ACC112 (cell line): ENCODE measurements around the gene EVC.

Experiments used
- H2AFZ ChIP-seq: fragments of 200-600 bp; sonication (generic); one replicate; pipeline ENCODE4 v1.6.0; 2017; ENCODE audit warnings: antibody characterized with exemption, low read length; ENCODE audit not compliant: unreplicated experiment
- H3K27ac ChIP-seq: fragments of 200-600 bp; sonication (generic); 2 replicates; pipeline ENCODE4 v1.5.1; 2014; ENCODE audit warnings: low read depth, mild to moderate bottlenecking, antibody characterized with exemption, low read length, moderate library complexity
- H3K27me3 ChIP-seq: fragments of 200-600 bp; sonication (generic); 2 replicates; pipeline ENCODE4 v1.6.1; 2014; ENCODE audit warnings: mild to moderate bottlenecking, antibody characterized with exemption, low read length, moderate library complexity, mixed read lengths; ENCODE audit not compliant: insufficient read depth
- H3K36me3 ChIP-seq: fragments of 200-600 bp; sonication (generic); 2 replicates; pipeline ENCODE4 v1.6.1; 2016; ENCODE audit warnings: mild to moderate bottlenecking, antibody characterized with exemption, low read length, moderate library complexity, mixed read lengths; ENCODE audit not compliant: insufficient read depth
- H3K4me1 ChIP-seq: fragments of 200-600 bp; sonication (generic); one replicate; pipeline ENCODE4 v1.6.1; 2016; ENCODE audit warnings: low read length, mixed read lengths; ENCODE audit not compliant: insufficient read depth, unreplicated experiment, control insufficient read depth
- H3K4me3 ChIP-seq: fragments of 200-600 bp; sonication (generic); 2 replicates; pipeline ENCODE4 v1.5.1; 2014; ENCODE audit warnings: mild to moderate bottlenecking, low read depth, low read length
- H3K79me2 ChIP-seq: fragments of 200-600 bp; sonication (generic); one replicate; pipeline ENCODE4 v1.6.0; 2016; ENCODE audit warnings: low read length; ENCODE audit not compliant: control insufficient read depth, unreplicated experiment, insufficient read depth

The EVC gene

GRCh38 chr4:5747738-5748375 is 36.9 kb downstream of the EVC start:
- peak overlapping the region; percentile 99 for H3K27ac ChIP-seq
- no peak overlapping the region for H2AFZ ChIP-seq
- H3K27me3 ChIP-seq: no peaks in the 10 kb centered on the region
- peak overlapping the region; percentile 45 for H3K4me3 ChIP-seq
- peaks cover 68% of the 10 kb centered on the region for H3K4me1 ChIP-seq
- H3K36me3 ChIP-seq: peaks cover 32% of the 10 kb centered on the region
- H3K79me2 ChIP-seq: no peaks in the 10 kb centered on the region

DNA sequence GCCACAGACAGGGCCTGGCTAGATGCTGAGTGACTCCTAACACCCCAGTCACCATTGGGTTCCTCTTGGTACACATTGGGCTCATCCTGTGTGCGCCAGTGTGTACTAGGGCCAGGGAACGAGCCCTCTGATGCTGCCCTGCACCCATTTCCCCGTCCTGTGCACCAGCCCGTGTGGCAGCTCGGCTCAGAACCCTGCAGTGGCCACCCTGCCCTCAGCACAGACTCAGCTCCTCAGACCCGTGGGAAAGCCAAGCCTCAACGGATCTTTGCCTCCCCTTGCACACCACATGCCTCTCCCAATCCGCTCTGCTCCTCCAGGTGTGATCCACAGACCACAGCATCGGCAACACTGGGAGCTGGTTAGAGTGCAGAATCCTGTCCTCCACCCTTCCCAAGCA is 38.6 kb downstream of the EVC start:
- H3K4me1 ChIP-seq: peaks cover 83% of the 10 kb centered on the region
- no peak overlapping the region for H3K4me3 ChIP-seq
- peak overlapping the region; percentile 99 for H3K27ac ChIP-seq
- H3K27me3 ChIP-seq: no peaks in the 10 kb centered on the region
- H3K79me2 ChIP-seq: no peaks in the 10 kb centered on the region
- H3K36me3 ChIP-seq: peaks cover 16% of the 10 kb centered on the region
- no peak overlapping the region for H2AFZ ChIP-seq

DNA sequence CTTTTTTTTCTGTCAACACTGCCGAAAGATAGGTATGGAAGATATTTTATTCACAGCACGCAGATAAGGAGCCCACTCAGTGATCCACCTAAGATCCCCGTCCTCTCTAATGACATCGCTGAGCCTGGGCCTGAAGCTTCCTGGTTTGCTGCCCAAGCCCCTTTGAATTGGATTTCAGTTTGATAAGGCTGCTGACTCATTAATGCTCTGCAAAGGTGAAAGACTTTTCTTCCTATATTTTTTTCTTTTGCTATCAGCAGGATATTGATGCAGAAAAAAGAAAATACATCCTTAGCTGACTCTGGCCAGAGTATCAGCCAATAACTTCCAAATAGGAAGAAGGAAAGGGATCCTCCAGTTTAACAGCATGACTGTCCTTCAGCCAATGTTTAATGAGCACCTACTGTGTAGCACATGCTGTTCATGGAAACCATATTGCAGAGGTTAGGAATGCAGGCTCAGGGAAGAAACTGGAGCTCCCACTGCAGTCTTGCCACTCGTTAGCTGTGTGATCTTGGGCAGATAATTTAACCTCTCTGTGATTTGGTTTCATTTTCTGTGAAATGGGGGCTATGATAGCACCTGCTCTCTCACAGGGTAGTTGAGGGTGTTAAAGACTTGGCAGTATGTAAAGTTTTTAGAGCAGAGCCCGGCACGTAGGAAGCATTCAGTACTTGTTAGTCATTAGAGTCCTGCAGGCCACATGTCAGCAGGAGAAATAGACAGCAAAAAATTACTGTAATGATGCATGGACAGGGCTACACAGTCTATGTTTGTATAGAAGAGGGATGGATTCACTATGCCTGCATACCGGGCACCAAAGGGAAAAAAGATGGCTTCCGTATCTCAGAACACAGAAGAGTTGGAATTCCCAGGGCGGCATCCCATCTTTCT is 39.3 kb downstream of the EVC start:
- Histone ChIP-seq H2AFZ (no peak overlapping the region), H3K27ac (peak overlapping the region; percentile 99), H3K79me2 (no peaks in the 10 kb centered on the region), H3K4me1 (peaks cover 83% of the 10 kb centered on the region), H3K4me3 (no peak overlapping the region), H3K36me3 (peaks cover 11% of the 10 kb centered on the region; the same call in 1 of the 2 replicates), H3K27me3 (no peaks in the 10 kb centered on the region)

DNA sequence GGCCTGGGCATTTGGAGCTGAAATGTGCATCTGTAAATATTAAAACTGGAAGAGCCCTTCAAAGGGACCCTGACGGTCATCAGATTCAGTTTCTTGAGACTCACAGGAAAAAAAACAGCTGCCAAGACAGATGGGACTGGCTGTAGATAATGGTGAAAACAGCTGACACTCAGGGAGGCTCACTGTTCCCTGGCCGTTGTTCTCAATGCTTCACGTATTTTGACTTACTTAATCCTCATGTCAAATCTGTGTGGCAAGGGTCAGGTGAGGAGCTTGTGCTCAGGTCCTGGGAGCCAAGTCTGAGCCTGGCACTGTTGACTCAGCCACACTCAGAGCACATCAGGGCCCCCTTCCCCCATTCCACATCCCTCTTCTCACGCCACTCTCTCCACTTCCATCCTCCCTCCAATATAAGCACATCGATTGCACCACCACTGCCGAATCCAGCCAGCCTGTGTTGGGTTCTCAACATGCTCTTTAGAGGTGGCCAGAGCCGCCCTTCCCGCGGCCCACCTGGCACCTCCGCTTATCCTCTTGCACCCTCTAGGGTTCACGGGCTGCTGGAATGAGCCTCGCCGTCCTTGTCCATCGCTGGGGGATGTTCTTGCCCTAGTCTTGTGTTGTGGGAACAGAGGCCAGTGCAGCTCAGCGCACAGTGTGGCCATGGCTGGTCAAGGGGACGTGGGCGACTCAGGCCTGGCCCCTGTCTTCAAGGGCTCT is 40.1 kb downstream of the EVC start:
- Histone ChIP-seq H3K27me3 (no peaks in the 10 kb centered on the region), H3K36me3 (peaks cover 12% of the 10 kb centered on the region; the same call in 1 of the 2 replicates), H3K79me2 (no peaks in the 10 kb centered on the region), H3K4me3 (no peak overlapping the region), H3K4me1 (peaks cover 77% of the 10 kb centered on the region), H2AFZ (no peak overlapping the region), H3K27ac (peak overlapping the region; percentile 99)

- Histone ChIP-seq H3K79me2 (no peaks in the 10 kb centered on the region), H3K27ac (peak overlapping the region; percentile 99), H3K27me3 (no peaks in the 10 kb centered on the region), H3K4me1 (peaks cover 71% of the 10 kb centered on the region), H3K4me3 (no peak overlapping the region), H3K36me3 (peaks cover 19% of the 10 kb centered on the region; the same call in 1 of the 2 replicates), H2AFZ (no peak overlapping the region)
Observed at GRCh38 chr4:5751666-5752375, 40.8 kb downstream of the EVC start.

- no peaks in the 10 kb centered on the region for H3K27me3 ChIP-seq
- no peak overlapping the region for H3K4me3 ChIP-seq
- peaks cover 26% of the 10 kb centered on the region; the same call in 1 of the 2 replicates for H3K36me3 ChIP-seq
- H3K4me1 ChIP-seq: peaks cover 71% of the 10 kb centered on the region
- no peak overlapping the region for H2AFZ ChIP-seq
- H3K79me2 ChIP-seq: no peaks in the 10 kb centered on the region
- H3K27ac ChIP-seq: peak overlapping the region; percentile 99
Observed at GRCh38 chr4:5752376-5753184, 41.6 kb downstream of the EVC start.

- Histone ChIP-seq H3K79me2 (no peaks in the 10 kb centered on the region), H2AFZ (no peak overlapping the region), H3K27ac (peak overlapping the region; percentile 99), H3K4me1 (peaks cover 71% of the 10 kb centered on the region), H3K36me3 (peaks cover 29% of the 10 kb centered on the region; the same call in 1 of the 2 replicates), H3K4me3 (no peak overlapping the region), H3K27me3 (no peaks in the 10 kb centered on the region)
Observed at GRCh38 chr4:5753366-5753765, 42.4 kb downstream of the EVC start.

GRCh38 chr4:5753766-5754528 is 42.9 kb downstream of the EVC start:
- Histone ChIP-seq H3K27ac (peak overlapping the region; percentile 99), H3K79me2 (no peaks in the 10 kb centered on the region), H3K4me1 (peaks cover 70% of the 10 kb centered on the region), H3K36me3 (peaks cover 25% of the 10 kb centered on the region; the same call in 1 of the 2 replicates), H2AFZ (no peak overlapping the region), H3K27me3 (no peaks in the 10 kb centered on the region), H3K4me3 (no peak overlapping the region)

DNA sequence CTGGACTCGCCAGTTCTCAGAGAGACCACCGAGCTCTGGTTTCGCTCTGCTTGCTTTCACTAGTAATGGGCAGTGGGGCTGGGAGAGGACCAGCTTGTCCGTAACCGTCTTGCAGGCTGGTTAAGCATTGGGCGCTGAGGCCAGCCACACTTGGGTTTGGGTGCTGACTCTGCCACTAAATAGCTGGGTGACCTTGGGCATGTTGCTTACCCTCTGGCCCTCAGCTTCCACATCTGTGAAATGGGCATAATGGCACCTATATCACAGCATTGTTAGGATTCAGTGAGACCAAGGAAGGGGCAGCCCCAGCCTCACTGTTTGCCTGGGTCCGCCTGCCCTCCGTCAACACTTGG is 43.5 kb downstream of the EVC start:
- Histone ChIP-seq H3K79me2 (peaks cover under 1% of the 10 kb centered on the region), H3K36me3 (peaks cover 21% of the 10 kb centered on the region; the same call in 1 of the 2 replicates), H2AFZ (no peak overlapping the region), H3K4me3 (no peak overlapping the region), H3K27me3 (no peaks in the 10 kb centered on the region), H3K4me1 (peaks cover 73% of the 10 kb centered on the region), H3K27ac (peak overlapping the region; percentile 99)
